Kidney (tissue), 14 donors: Measurements from ENCODE around the gene PRDM16. TPM values are rescaled to one million over a fixed set of nuclear protein-coding genes. Genes with fewer than 3 reads are reported as not detected.

Experiments
- DNase-seq, 5 donors: peaks; one replicate each; pipeline ENCODE4 v3.0.0-alpha.2; 2013 to 2020
- FAIRE-seq: peaks from 2 replicates; lab custom pipeline; 2012; peaks lifted over from hg19 to GRCh38; lab: Jason Lieb, UNC
- H3K27ac ChIP-seq, 2 donors: one replicate each; pipeline ENCODE4 v1.7.0; 2013; ENCODE audit warnings: low read depth in 2 of 2, low read length in 2 of 2, inconsistent platforms in 1 of 2
- H3K27me3 ChIP-seq: one replicate; pipeline ENCODE4 v1.7.1; 2013; ENCODE audit warnings: low read length, inconsistent platforms; ENCODE audit not compliant: control insufficient read depth, insufficient read depth
- H3K36me3 ChIP-seq, 3 donors: one replicate each; pipeline versions ENCODE4 v1.7.0 to v1.7.1; 2013; ENCODE audit warnings: low read length in 3 of 3, control low read depth in 1 of 3, inconsistent platforms in 1 of 3; ENCODE audit not compliant: insufficient read depth in 3 of 3, control insufficient read depth in 2 of 3
- H3K4me1 ChIP-seq, 3 donors: one replicate each; pipeline versions ENCODE4 v1.7.0 to v1.7.1; 2013; ENCODE audit warnings: low read length in 3 of 3, inconsistent platforms in 1 of 3, low read depth in 1 of 3; ENCODE audit not compliant: control insufficient read depth in 2 of 3, insufficient read depth in 2 of 3
- H3K4me3 ChIP-seq, 3 donors: one replicate each; pipeline versions ENCODE4 v1.7.0 to v1.8.1; 2013; ENCODE audit warnings: low read length in 3 of 3, control low read depth in 1 of 3, inconsistent platforms in 1 of 3
- H3K9ac ChIP-seq, 3 donors: one replicate each; pipeline versions ENCODE4 v1.7.0 to v1.7.1; 2013; ENCODE audit warnings: low read length in 3 of 3, control low read depth in 1 of 3, inconsistent platforms in 1 of 3
- H3K9me3 ChIP-seq, 3 donors: one replicate each; pipeline versions ENCODE4 v1.7.0 to v1.7.1; 2013; ENCODE audit warnings: low read length in 3 of 3, control low read depth in 1 of 3, inconsistent platforms in 1 of 3; ENCODE audit not compliant: control insufficient read depth in 2 of 3, insufficient read depth in 1 of 3
- intact Hi-C: fragments of 100-400 bp; cut with DNase I; formaldehyde crosslinking; loops from one replicate; pipeline ENCODE4 v1.11.1; 2022
- polyA plus RNA-seq: library from polyadenylated mRNA; stranded (reverse); fragments of 350-450 nt; fragmentation: Illumina TruSeq; extraction: RNeasy Lipid Tissue Mini Kit (QIAGEN cat#74804); gene quantifications from one replicate; pipeline ENCODE4 v1.2.3, GENCODE V29; 2014; ENCODE audit warnings: low read depth, low replicate concordance; ENCODE audit not compliant: insufficient read depth
- total RNA-seq: library from RNA; stranded (reverse); fragmentation: NEBNext Ultra II Directional; extraction: Animal tissue kit (Norgen Biotek cat#: 25700); gene quantifications from one replicate; pipeline ENCODE4 v1.2.1, GENCODE V29; 2021
- TF ChIP-seq, protein P1 (sequence below): IDR thresholded peaks from 3 replicates; pipeline ENCODE4 v1.5.1; 2012; ENCODE audit warnings: mild to moderate bottlenecking, moderate library complexity, borderline replicate concordance; ENCODE audit not compliant: insufficient read depth; ENCODE audit errors: extremely low read depth
- donor health status: control.
- donor health status: control.
- donor health status: control.
- donor health status: control.
- donor health status: control.
- donor health status: DM: yes; HTN: yes; CAD: no.
- donor health status: Normal renal cell carcinoma (clear cell type).

The PRDM16 gene
- total and polyA plus RNA-seq, 2 donors from 2014 or later = 3.0 to 21.9 TPM

DNA sequence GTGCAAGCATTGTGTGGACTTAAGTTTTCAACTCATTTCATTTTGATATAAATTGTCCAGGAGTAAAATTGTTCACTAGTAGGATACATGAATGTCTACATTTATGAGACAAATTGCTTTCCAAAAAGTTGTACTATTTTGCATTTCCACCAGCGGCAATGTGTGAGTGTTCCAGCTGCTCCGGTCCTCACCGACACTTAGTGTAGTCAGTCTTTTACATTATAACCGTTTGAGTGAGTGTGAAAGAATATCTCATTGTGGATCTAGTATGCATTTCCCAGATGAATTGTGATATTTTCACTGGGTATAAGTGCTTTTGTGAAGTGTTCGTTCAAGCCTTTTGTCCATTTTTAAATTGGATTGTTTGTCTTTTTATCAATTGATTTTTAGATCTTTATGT lies 274.0 kb downstream of the PRDM16 start:
- Histone ChIP-seq H3K9ac (no peak overlapping the region), H3K27ac (no peak overlapping the region), H3K4me3 (no peak overlapping the region), H3K4me1 (peaks cover 0 to 31% (median 0%) of the 10 kb centered on the region in 3 donors), H3K27me3 (no peaks in the 10 kb centered on the region), H3K9me3 (peaks cover 0 to 16% (median 3%) of the 10 kb centered on the region in 3 donors), H3K36me3 (no peaks in the 10 kb centered on the region)
- TF ChIP-seq, protein P1, sequence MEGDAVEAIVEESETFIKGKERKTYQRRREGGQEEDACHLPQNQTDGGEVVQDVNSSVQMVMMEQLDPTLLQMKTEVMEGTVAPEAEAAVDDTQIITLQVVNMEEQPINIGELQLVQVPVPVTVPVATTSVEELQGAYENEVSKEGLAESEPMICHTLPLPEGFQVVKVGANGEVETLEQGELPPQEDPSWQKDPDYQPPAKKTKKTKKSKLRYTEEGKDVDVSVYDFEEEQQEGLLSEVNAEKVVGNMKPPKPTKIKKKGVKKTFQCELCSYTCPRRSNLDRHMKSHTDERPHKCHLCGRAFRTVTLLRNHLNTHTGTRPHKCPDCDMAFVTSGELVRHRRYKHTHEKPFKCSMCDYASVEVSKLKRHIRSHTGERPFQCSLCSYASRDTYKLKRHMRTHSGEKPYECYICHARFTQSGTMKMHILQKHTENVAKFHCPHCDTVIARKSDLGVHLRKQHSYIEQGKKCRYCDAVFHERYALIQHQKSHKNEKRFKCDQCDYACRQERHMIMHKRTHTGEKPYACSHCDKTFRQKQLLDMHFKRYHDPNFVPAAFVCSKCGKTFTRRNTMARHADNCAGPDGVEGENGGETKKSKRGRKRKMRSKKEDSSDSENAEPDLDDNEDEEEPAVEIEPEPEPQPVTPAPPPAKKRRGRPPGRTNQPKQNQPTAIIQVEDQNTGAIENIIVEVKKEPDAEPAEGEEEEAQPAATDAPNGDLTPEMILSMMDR = no peak
- intact Hi-C loops = no loop called here
- FAIRE-seq (no peak), DNase-seq (no peak)

DNA sequence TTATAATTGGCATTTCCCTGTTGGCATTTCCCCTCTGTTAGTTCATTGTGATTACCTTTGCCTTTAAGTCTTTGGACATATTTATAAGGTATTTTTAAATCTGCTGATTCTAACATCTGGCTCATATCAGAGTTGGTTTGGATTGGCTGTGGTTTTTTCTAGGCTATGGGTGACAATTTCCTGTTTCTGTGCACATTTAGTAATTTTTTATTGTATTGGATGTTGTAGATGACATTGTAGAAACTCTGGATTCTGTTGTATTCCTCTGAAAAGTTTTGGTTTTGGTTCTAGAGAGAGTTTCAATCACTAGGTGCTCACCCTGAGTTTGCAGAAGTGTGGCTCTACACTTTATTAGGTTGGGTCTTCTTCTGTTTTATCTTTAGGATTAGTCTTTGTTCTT lies 275.4 kb downstream of the PRDM16 start:
- Histone ChIP-seq H3K27ac (no peak overlapping the region), H3K4me1 (peaks cover 0 to 25% (median 0%) of the 10 kb centered on the region in 3 donors), H3K9ac (no peak overlapping the region), H3K9me3 (peaks cover 0 to 16% (median 3%) of the 10 kb centered on the region in 3 donors), H3K27me3 (no peaks in the 10 kb centered on the region), H3K36me3 (no peaks in the 10 kb centered on the region), H3K4me3 (no peak overlapping the region)
- DNase-seq (no peak), FAIRE-seq (no peak)
- intact Hi-C loops = no loop called here
- TF ChIP-seq, protein P1 = no peak

DNA sequence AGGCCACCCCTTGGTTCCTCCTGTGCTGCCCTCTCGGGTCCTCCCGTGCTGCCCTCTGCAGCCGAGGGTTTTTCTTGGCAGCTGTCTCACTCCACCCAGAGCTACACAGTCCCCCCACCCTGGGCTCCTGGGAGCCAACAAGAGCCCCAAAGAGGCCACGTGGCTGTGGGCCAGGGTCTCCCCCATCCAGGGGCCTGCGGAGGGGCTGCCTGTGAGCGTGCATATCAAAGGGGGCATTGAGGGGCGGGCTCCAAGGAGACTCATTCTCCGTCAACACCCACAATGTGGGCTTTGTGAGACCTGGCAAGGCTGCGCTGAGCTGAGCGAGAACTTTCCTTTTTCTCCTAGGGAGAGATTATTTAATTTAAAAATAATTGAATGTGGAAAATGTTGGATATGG lies 276.8 kb downstream of the PRDM16 start:
- Histone ChIP-seq H3K9me3 (peaks cover 0 to 16% (median 3%) of the 10 kb centered on the region in 3 donors), H3K27me3 (no peaks in the 10 kb centered on the region), H3K9ac (no peak overlapping the region), H3K36me3 (no peaks in the 10 kb centered on the region), H3K27ac (no peak overlapping the region), H3K4me1 (peaks cover 0 to 15% (median 0%) of the 10 kb centered on the region in 3 donors), H3K4me3 (no peak overlapping the region)
- no peak for FAIRE-seq
- no peak for DNase-seq
- TF ChIP-seq, protein P1 = no peak
- intact Hi-C loops = no loop called here

DNA sequence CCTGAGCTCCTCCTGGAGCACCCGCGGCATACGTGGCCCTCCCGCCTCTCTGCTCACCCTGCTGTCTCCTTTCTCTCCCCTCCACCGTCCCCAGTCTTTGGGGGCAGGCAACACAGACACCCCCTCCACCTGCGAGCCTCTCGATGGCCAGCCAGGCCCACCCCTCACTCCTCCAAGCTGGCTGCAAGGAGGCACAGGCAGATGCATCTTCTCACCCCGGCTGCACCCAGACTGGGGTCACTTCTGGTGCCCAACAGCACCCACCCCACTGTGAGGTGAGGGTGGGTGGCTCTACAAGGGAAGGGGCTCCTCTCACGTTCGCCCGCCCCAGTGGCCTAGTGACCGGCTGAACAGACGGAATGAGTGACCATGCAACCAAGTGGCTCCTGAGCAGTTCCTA lies 277.5 kb downstream of the PRDM16 start:
- Histone ChIP-seq H3K27ac (no peak overlapping the region), H3K4me3 (no peak overlapping the region), H3K9ac (no peak overlapping the region), H3K9me3 (peaks cover 0 to 16% (median 3%) of the 10 kb centered on the region in 3 donors), H3K4me1 (peaks cover 0 to 15% (median 0%) of the 10 kb centered on the region in 3 donors), H3K36me3 (no peaks in the 10 kb centered on the region), H3K27me3 (no peaks in the 10 kb centered on the region)
- intact Hi-C loops = no loop called here
- TF ChIP-seq, protein P1 = no peak
- DNase-seq = no peak
- FAIRE-seq = no peak
